K562 (cell line): Measurements from ENCODE around the gene OSGIN1. TPM values are rescaled to one million over a fixed set of nuclear protein-coding genes. Genes with fewer than 3 reads are reported as not detected.

ENCODE experiments used
- BHLHE40 ChIP-seq: IDR thresholded peaks from 2 replicates; pipeline ENCODE4 v1.6.1; 2011; ENCODE audit warnings: low read length, improper control_type of control experiment
- CREB1 ChIP-seq, 2 experiments: sonication (generic) in 1 of 2; formaldehyde crosslinking in 1 of 2; IDR thresholded peaks; 2 replicates each; pipeline versions ENCODE4 v1.6.1 to v1.8.0; 2012 to 2022; ENCODE audit warnings: inconsistent platforms in 1 of 2, mild to moderate bottlenecking in 1 of 2, missing genetic modification reagents in 1 of 2, moderate library complexity in 1 of 2
- FOXA3 ChIP-seq, 2 experiments: fragments of 450-650 bp in 1 of 2; sonication (generic) in 1 of 2; formaldehyde crosslinking; IDR thresholded peaks in 1 of 2; conservative IDR thresholded peaks in 1 of 2; 2 replicates each; pipeline versions ENCODE4 v1.4.0 to v1.8.0; 2020 to 2022; ENCODE audit warnings: mild to moderate bottlenecking in 2 of 2, missing genetic modification reagents in 1 of 2
- FOXP1 ChIP-seq: sonication (generic); formaldehyde crosslinking; IDR thresholded peaks from 2 replicates; pipeline ENCODE4 v1.8.0; 2022; ENCODE audit warnings: mild to moderate bottlenecking, missing genetic modification reagents
- NR2C2 ChIP-seq, 2 experiments: fragments of 200-800 bp in 1 of 2; sonication (Bioruptor generic) in 1 of 2; sonication (generic) in 1 of 2; formaldehyde crosslinking in 1 of 2; IDR thresholded peaks; 2 replicates each; pipeline versions ENCODE4 v1.6.1 to v1.8.0; 2016 to 2022; ENCODE audit warnings: mild to moderate bottlenecking in 1 of 2, missing compliant biosample characterization in 1 of 2, missing genetic modification characterization in 1 of 2, missing genetic modification reagents in 1 of 2
- PBX2 ChIP-seq, 2 experiments: IDR thresholded peaks in 1 of 2; conservative IDR thresholded peaks in 1 of 2; 2 replicates each; pipeline ENCODE4 v1.6.1; 2016; ENCODE audit warnings: low read depth in 2 of 2, mild to moderate bottlenecking in 1 of 2, missing compliant biosample characterization in 1 of 2, missing genetic modification characterization in 1 of 2, moderate library complexity in 1 of 2
- SAP30 ChIP-seq: fragments of 200-600 bp; sonication (generic); IDR thresholded peaks from 2 replicates; pipeline ENCODE4 v1.6.1; 2012; ENCODE audit warnings: borderline replicate concordance, low read depth, mild to moderate bottlenecking, moderate library complexity, low read length, control low read depth, inconsistent platforms; ENCODE audit not compliant: insufficient read depth, poor library complexity, severe bottlenecking
- ZBTB7A ChIP-seq: IDR thresholded peaks from 2 replicates; pipeline ENCODE4 v1.6.1; 2011; ENCODE audit warnings: low read depth, mild to moderate bottlenecking, low read length, moderate library complexity, borderline replicate concordance; ENCODE audit not compliant: control insufficient read depth
- polyA plus RNA-seq, 8 experiments: library from polyadenylated mRNA; depleted of rRNA in 4 of 8; stranded (reverse) in 5 of 8; unstranded in 3 of 8; fragments of >200 nt; fragmentation: Nextera tagmentation in 2 of 8; fragmentation: Illumina TruSeq in 1 of 8; extraction: Ambion mirVana in 2 of 8; extraction: Trizol in 1 of 8; gene quantifications; 2 replicates each; pipeline versions ENCODE4 v1.2.1 to v1.2.3, GENCODE V29; 2011 to 2014; ENCODE audit warnings: inconsistent platforms in 1 of 8, missing spikeins in 1 of 8
- total RNA-seq, 7 experiments: library from RNA; depleted of rRNA in 6 of 7; stranded (reverse); fragments of >200 nt in 6 of 7; fragmentation: Illumina TruSeq in 2 of 7; extraction: Trizol in 2 of 7; gene quantifications; 2 replicates each; pipeline versions ENCODE4 v1.2.1 to v1.2.3, GENCODE V29; 2011 to 2021; ENCODE audit warnings: low replicate concordance in 1 of 7
- TF ChIP-seq, protein P1 (sequence below), 3 experiments: IDR thresholded peaks in 2 of 3; conservative IDR thresholded peaks in 1 of 3; 2 replicates each; pipeline ENCODE4 v1.5.1; 2011 to 2012; ENCODE audit warnings: low read length in 3 of 3, mild to moderate bottlenecking in 3 of 3, control low read depth in 2 of 3, improper control_type of control experiment in 1 of 3, inconsistent platforms in 1 of 3, low read depth in 1 of 3, mixed read lengths in 1 of 3, moderate library complexity in 1 of 3; ENCODE audit not compliant: insufficient read depth in 2 of 3

Gene OSGIN1
- total and polyA plus RNA-seq, 9 of the 15 experiments (the other 6 are each of a cell fraction or from before 2014, with no cell fraction given), result 0.03 to 3.6 (median 1.6) TPM

- TF ChIP-seq PBX2 (CRISPR knock-in tag; IDR thresholded peaks at IDR 0.05; ENCODE audit: low read depth) (no peak), PBX2 (tag; conservative IDR thresholded peaks at IDR 0.05; ENCODE audit: low read depth) (0 out of 2 replicates have a peak, but pooled peaks have one; percentile 25), ZBTB7A (peak; percentile 50; the same call in 1 of the 2 replicates), BHLHE40 (0 out of 2 replicates have a peak, but pooled peaks have one; percentile 15), FOXA3 (CRISPR knock-in tag; conservative IDR thresholded peaks at IDR 0.05 in 1 of 2, IDR thresholded peaks at IDR 0.05 in 1 of 2) (0 out of 4 replicates have a peak, but pooled peaks of 1 of the 2 experiments have one; percentile 34), NR2C2 (CRISPR knock-in tag; IDR thresholded peaks at IDR 0.05) (no peak), NR2C2 (tag; IDR thresholded peaks at IDR 0.05) (peak; percentile 42; the same call in 1 of the 2 replicates), SAP30 (no peak), FOXP1 (CRISPR knock-in tag) (no peak), CREB1 (IDR thresholded peaks at IDR 0.05) (no peak), CREB1 (CRISPR knock-in tag; IDR thresholded peaks at IDR 0.05) (0 out of 2 replicates have a peak, but pooled peaks have one; percentile 26)
- TF ChIP-seq, protein P1, sequence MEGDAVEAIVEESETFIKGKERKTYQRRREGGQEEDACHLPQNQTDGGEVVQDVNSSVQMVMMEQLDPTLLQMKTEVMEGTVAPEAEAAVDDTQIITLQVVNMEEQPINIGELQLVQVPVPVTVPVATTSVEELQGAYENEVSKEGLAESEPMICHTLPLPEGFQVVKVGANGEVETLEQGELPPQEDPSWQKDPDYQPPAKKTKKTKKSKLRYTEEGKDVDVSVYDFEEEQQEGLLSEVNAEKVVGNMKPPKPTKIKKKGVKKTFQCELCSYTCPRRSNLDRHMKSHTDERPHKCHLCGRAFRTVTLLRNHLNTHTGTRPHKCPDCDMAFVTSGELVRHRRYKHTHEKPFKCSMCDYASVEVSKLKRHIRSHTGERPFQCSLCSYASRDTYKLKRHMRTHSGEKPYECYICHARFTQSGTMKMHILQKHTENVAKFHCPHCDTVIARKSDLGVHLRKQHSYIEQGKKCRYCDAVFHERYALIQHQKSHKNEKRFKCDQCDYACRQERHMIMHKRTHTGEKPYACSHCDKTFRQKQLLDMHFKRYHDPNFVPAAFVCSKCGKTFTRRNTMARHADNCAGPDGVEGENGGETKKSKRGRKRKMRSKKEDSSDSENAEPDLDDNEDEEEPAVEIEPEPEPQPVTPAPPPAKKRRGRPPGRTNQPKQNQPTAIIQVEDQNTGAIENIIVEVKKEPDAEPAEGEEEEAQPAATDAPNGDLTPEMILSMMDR (IDR thresholded peaks at IDR 0.05 in 2 of 3, conservative IDR thresholded peaks at IDR 0.05 in 1 of 3; ENCODE audit: insufficient read depth in 2 of 3, low read depth in 1 of 3, low read length in 3 of 3), result peak; percentile 79 to 90 (median 83)
Measured at GRCh38 chr16:83953796-83954576, 946 bp downstream of the OSGIN1 start (continued).
